ENCODE data around the gene FILIP1L.

DNA sequence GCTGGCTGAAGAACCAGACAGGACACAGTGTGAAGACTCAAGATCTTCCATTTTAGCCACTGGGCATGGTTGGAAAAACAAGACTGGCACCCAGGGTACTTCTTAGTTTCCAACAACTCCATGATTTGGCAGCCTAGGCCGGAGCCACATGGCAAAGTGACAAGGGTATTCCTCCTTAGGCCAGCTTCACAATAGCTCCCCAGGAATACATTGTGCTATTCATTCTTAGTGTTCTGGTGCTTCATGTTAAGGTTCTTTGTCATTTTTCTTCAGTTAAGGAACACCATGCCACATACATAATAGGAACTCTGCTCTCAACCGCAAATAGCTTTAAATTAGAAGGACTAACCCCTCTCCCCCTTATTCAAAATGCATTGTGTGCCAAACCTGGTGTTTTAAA is 8.0 kb upstream of the FILIP1L start:
- no peak for TF ChIP-seq CEBPB (IDR thresholded peaks at IDR 0.05)
- no peak for TF ChIP-seq EP300 (IDR thresholded peaks at IDR 0.05; ENCODE audit: borderline replicate concordance)
